ENCODE measurements around the gene RPTOR.

RPTOR gene

DNA sequence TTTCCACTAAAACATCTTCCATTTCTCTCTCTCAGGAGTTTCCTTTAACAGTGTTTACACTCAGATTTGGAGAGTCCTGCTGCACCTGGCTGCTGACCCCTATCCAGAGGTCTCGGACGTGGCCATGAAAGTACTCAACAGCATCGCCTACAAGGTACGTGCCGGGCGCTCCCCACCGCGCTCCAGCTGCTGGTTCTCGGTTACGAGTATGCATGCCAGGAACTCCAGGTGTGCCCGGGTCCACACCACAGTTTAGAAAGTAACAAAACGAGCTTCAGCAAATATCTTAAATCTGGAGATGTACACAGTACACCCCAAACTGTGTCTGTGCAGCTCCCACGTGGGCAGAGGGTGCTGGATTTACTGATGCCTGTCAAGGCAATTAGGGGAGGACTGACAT, 364.1 kb downstream of the RPTOR start:
- DNase-seq (ENCODE audit: low spot score) = no peak
- TF ChIP-seq, protein P1, sequence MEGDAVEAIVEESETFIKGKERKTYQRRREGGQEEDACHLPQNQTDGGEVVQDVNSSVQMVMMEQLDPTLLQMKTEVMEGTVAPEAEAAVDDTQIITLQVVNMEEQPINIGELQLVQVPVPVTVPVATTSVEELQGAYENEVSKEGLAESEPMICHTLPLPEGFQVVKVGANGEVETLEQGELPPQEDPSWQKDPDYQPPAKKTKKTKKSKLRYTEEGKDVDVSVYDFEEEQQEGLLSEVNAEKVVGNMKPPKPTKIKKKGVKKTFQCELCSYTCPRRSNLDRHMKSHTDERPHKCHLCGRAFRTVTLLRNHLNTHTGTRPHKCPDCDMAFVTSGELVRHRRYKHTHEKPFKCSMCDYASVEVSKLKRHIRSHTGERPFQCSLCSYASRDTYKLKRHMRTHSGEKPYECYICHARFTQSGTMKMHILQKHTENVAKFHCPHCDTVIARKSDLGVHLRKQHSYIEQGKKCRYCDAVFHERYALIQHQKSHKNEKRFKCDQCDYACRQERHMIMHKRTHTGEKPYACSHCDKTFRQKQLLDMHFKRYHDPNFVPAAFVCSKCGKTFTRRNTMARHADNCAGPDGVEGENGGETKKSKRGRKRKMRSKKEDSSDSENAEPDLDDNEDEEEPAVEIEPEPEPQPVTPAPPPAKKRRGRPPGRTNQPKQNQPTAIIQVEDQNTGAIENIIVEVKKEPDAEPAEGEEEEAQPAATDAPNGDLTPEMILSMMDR (IDR thresholded peaks at IDR 0.05; ENCODE audit: extremely low read depth, missing control alignments) = no peak

DNA sequence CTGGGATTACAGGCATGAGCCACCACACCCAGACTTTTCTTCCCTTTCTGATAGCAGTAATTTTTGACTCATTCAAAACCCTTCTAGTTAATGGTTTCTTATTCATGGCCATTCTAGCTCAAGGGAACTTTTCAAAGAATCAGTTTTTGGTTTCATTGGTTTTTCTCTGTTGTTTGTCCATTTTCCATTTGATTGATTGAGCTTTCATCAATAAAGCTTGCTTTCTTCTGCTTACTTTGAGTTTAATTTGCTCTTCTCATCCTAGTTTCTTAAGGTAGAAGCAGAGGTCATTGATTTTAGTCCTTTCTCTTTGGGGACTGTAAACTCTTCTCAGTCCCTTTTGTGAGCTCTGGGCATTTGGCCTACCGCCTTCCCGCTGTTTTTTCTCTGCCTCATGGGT, 365.0 kb downstream of the RPTOR start:
- TF ChIP-seq, protein P1 (IDR thresholded peaks at IDR 0.05; ENCODE audit: extremely low read depth, missing control alignments) = no peak
- DNase-seq (ENCODE audit: low spot score) = no peak

DNA sequence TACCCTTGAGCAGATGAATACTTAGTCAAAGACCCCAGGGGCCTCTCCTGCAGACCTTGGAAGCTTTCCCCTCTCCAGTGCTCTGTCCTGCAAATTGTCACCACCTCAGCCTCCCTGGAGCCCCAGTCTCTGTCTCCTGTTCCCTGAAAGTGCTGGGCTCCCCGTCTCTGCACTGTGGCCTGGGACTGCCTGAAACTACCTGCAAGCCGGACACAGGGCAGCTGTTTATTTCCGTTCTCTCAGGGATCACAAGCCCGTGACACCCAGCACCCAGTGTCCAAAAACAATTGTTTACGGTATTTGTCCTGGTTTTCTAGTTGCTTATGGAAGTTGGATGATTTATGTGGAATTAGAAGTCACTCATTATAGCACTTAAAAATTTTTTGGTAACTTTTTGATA, 365.4 kb downstream of the RPTOR start:
- DNase-seq (ENCODE audit: low spot score) = no peak
- TF ChIP-seq, protein P1 (IDR thresholded peaks at IDR 0.05; ENCODE audit: extremely low read depth, missing control alignments) = no peak

DNA sequence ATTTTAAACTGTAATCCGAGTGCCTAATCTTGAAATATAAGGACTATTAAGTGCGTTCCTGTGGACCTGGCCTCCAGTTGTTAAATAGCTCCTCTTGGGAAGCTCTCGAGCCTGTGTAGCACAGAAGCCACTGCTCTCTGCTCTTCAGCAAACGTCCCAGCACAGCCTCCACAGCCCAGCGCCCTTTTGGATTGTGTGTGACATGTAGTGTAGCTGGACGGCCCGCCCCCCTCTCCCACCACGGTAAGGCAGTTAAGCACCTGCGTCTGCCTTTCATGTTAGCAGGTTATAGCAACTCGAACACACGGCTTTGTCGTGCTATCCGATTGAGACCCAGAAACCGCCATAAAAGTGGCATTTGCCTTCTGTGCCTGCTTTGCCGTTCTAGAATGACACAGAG, 367.8 kb downstream of the RPTOR start:
- TF ChIP-seq, protein P1 (IDR thresholded peaks at IDR 0.05; ENCODE audit: extremely low read depth, missing control alignments) = no peak
- DNase-seq (ENCODE audit: low spot score) = no peak

DNA sequence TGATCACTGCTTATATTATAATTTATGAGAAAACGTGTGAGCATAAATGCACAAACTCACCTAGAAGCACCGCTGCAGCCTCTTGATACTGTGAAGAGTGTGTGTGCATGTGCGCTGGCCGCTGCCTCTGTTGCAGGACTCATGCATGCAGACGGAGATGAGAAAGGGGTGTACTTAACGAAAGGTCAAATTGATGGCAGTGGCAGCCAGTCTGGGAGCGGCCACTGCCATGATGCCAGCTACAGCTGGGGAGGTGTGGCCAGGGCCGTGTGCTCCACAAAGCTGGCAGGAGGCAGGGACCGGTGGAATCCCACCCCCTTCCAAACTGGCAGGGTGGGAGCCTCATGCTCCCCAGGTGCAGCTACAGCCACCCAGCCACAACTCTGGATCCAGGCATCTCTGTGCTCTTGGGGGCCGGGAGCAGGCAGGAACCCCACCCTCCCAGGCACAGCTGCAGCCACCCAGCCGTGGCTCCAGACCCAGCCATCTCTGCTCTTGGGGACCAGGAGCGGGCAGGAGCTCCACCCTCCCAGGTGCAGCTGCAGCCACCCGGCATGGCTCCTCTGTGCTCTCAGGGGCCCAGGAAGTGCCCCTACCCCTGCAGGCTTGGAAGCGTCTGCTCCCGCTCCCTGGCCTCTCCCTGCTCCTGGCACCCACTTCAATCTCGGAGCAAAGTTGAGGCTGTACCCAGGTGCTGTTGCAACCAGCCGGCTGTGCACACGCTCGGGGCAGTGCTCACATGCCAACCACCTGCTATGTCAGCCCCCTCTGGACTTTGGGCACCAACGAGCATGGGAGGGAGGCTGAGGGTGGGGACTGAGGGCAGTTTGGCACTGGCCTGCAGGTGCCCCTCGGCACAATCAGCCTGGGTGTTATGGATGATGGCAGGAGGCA, 369.5 kb downstream of the RPTOR start:
- TF ChIP-seq, protein P1 (IDR thresholded peaks at IDR 0.05; ENCODE audit: extremely low read depth, missing control alignments) = no peak
- no peak for DNase-seq (ENCODE audit: low spot score)

DNA sequence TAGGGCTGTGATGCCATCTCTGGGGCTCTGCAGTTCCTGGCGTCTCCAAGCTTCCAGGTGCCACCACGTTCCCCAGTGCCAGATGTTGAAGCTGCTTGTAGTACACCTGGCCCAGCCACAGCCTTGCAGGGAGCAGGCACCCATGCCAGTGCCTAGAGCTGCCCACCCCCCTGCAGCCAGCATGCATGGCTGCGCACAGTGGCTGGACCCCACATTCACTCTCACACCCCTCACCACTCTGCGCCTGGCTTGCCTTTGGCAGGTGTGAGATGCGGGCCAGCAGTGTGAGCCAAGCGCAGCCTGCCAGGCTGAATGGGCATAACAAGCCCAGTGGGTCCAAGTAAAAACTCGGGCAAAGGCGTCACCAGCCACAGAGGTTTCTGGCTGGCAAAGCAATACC, 371.6 kb downstream of the RPTOR start:
- no peak for DNase-seq (ENCODE audit: low spot score)
- TF ChIP-seq, protein P1 (IDR thresholded peaks at IDR 0.05; ENCODE audit: extremely low read depth, missing control alignments) = no peak

DNA sequence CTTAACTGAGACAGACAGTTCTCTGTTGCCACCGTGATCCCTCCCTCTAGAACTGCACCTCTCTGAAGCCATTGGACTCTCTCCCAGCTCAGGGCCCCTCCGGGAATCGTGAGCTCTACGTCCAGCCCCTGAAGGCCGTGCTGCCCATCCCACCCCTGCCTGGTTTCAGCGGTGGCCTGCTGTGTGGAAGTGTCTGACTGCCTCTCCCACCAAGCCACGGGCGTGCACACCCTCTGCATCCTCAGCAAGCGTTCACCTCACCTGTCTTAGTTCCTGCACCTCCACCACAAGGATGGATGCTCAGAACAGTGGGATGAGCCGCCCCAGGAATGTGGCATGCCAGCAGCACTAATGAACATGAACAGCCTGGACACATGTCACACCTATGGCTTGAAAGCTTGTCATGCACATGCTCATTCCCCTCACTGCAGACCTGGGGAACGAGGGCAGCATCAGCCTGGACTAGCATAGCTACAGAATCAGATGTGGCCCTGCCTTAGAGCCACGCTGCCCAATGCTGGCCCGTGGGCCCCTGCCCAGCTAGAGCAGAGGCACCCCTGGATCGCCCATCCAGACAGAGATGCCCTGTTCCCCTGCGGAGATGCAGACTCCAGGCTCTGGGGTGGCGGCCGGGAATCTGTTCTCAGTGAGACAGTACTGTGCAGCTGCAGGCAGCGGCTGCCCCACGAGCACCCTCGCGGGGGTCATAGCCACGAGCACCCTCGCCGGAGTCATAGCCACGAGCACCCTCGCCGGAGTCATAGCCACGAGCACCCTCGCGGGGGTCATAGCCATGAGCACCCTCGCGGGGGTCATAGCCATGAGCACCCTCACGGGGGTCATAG, 373.3 kb downstream of the RPTOR start:
- no peak for DNase-seq (ENCODE audit: low spot score)
- TF ChIP-seq, protein P1 (IDR thresholded peaks at IDR 0.05; ENCODE audit: extremely low read depth, missing control alignments) = no peak

All from GM20000 (cell line).